ENCODE measurements around the gene TRAPPC13. TPM values are rescaled to one million over a fixed set of nuclear protein-coding genes. Genes with fewer than 3 reads are reported as not detected.
A peak's percentile ranks its signal among the peaks of the same experiment; 100 is the strongest.
"Not testable (repeated sequence)": the region's sequence is repeated elsewhere in the genome, so short reads cannot be mapped to it uniquely, and the experiment has no call there.

The TRAPPC13 gene
- total and polyA plus RNA-seq, 5 donors from 2014 or later: 15.5 to 20.5 (median 19.8) TPM

GRCh38 chr5:65621961-65622360 lies 2.9 kb upstream of the TRAPPC13 start:
- DNase-seq; H3K27ac ChIP-seq (ENCODE audit: insufficient read depth, low read length, poor library complexity, severe bottlenecking); H3K27me3 ChIP-seq (ENCODE audit: control insufficient read depth, insufficient read depth, low read length); H3K36me3 Mint-ChIP-seq; H3K27ac Mint-ChIP-seq; ATAC-seq (ENCODE audit: low read depth in 2 of 2); H3K4me3 ChIP-seq (ENCODE audit: low read depth, low read length); H3K36me3 ChIP-seq (ENCODE audit: control insufficient read depth, insufficient read depth, low read length); H3K9me3 ChIP-seq (ENCODE audit: control insufficient read depth in 2 of 2, low read length in 2 of 2); H3K9me3 Mint-ChIP-seq: not testable (repeated sequence)
- peak overlapping the region in 3 of 4 donors; percentile 96 to 100 (median 99) for H3K4me3 Mint-ChIP-seq
- H3K4me1 Mint-ChIP-seq: peaks cover 33 to 64% (median 44%) of the 10 kb centered on the region in 4 donors
- peaks cover 15% of the 10 kb centered on the region for H3K27me3 Mint-ChIP-seq
- peaks cover 40% of the 10 kb centered on the region for H3K4me1 ChIP-seq (ENCODE audit: control insufficient read depth, insufficient read depth, low read length, poor library complexity, severe bottlenecking)

GRCh38 chr5:65623482-65623881 lies 1.3 kb upstream of the TRAPPC13 start:
- Mint-ChIP-seq H3K4me3 (peak overlapping the region; percentile 96 to 100 (median 99)), H3K4me1 (peaks cover 40 to 64% (median 49%) of the 10 kb centered on the region in 4 donors), H3K27ac (peak overlapping the region; percentile 97 to 100 (median 98)), H3K27me3 (peaks cover 15% of the 10 kb centered on the region), H3K9me3 (peaks cover 0 to 3% (median 0%) of the 10 kb centered on the region in 7 donors), H3K36me3 (peaks cover 3% of the 10 kb centered on the region)
- Histone ChIP-seq H3K27me3 (ENCODE audit: control insufficient read depth, insufficient read depth, low read length) (no peaks in the 10 kb centered on the region), H3K4me1 (ENCODE audit: control insufficient read depth, insufficient read depth, low read length, poor library complexity, severe bottlenecking) (peaks cover 40% of the 10 kb centered on the region), H3K36me3 (ENCODE audit: control insufficient read depth, insufficient read depth, low read length) (no peaks in the 10 kb centered on the region), H3K4me3 (ENCODE audit: low read depth, low read length) (peak overlapping the region; percentile 99), H3K9me3 (ENCODE audit: control insufficient read depth in 2 of 2, low read length in 2 of 2) (no peaks in the 10 kb centered on the region), H3K27ac (ENCODE audit: insufficient read depth, low read length, poor library complexity, severe bottlenecking) (peak overlapping the region; percentile 93)
- DNase-seq: peak in 2 of 3 donors; percentile 2 to 12
- no peak for ATAC-seq (ENCODE audit: low read depth in 2 of 2)

GRCh38 chr5:65624025-65624570 lies 729 bp upstream of the TRAPPC13 start, which contains the start of gene TRIM23:
TRIM23 (minus strand) TSS chr5:65624333; CDS start chr5:65624274, 59 bp downstream.
- H3K27me3 ChIP-seq (ENCODE audit: control insufficient read depth, insufficient read depth, low read length): no peaks in the 10 kb centered on the region
- peak within 1 kb of the TSS; percentile 99 for H3K4me3 ChIP-seq (ENCODE audit: low read depth, low read length)
- ATAC-seq (ENCODE audit: low read depth in 2 of 2): peak; percentile 94 to 95
- H3K27me3 Mint-ChIP-seq: peaks cover 15% of the 10 kb centered on the region
- H3K36me3 Mint-ChIP-seq: peaks cover 3% of the 10 kb centered on the region
- DNase-seq: peak; percentile 88 to 96 (median 95)
- peaks cover 35 to 58% (median 47%) of the 10 kb centered on the region in 4 donors for H3K4me1 Mint-ChIP-seq
- H3K36me3 ChIP-seq (ENCODE audit: control insufficient read depth, insufficient read depth, low read length): peaks cover 2% of the 10 kb centered on the region
- H3K4me3 Mint-ChIP-seq: peak within 1 kb of the TSS; percentile 96 to 100 (median 99)
- peaks cover 0 to 3% (median 0%) of the 10 kb centered on the region in 7 donors for H3K9me3 Mint-ChIP-seq
- peaks cover 38% of the 10 kb centered on the region for H3K4me1 ChIP-seq (ENCODE audit: control insufficient read depth, insufficient read depth, low read length, poor library complexity, severe bottlenecking)
- H3K27ac Mint-ChIP-seq: peak within 1 kb of the TSS; percentile 97 to 100 (median 98)
- peak within 1 kb of the TSS; percentile 93 for H3K27ac ChIP-seq (ENCODE audit: insufficient read depth, low read length, poor library complexity, severe bottlenecking)
- H3K9me3 ChIP-seq (ENCODE audit: control insufficient read depth in 2 of 2, low read length in 2 of 2): no peaks in the 10 kb centered on the region

- Mint-ChIP-seq H3K27ac (peak overlapping the region; percentile 74 to 100 (median 97)), H3K36me3 (peaks cover 8% of the 10 kb centered on the region)
- no peak for DNase-seq
Observed at GRCh38 chr5:65625743-65626142, 916 bp downstream of the TRAPPC13 start.

GRCh38 chr5:65630981-65631380 lies 6.2 kb downstream of the TRAPPC13 start:
- ATAC-seq (ENCODE audit: low read depth in 2 of 2) (no peak), DNase-seq (no peak)
- Mint-ChIP-seq H3K9me3 (no peaks in the 10 kb centered on the region), H3K4me1 (peaks cover 13 to 34% (median 25%) of the 10 kb centered on the region in 4 donors), H3K4me3 (no peak overlapping the region), H3K27me3 (no peaks in the 10 kb centered on the region), H3K27ac (no peak overlapping the region), H3K36me3 (peaks cover 11% of the 10 kb centered on the region)
- Histone ChIP-seq H3K4me1 (ENCODE audit: control insufficient read depth, insufficient read depth, low read length, poor library complexity, severe bottlenecking) (peaks cover 2% of the 10 kb centered on the region), H3K9me3 (ENCODE audit: control insufficient read depth in 2 of 2, low read length in 2 of 2) (no peaks in the 10 kb centered on the region), H3K4me3 (ENCODE audit: low read depth, low read length) (no peak overlapping the region), H3K27me3 (ENCODE audit: control insufficient read depth, insufficient read depth, low read length) (no peaks in the 10 kb centered on the region), H3K36me3 (ENCODE audit: control insufficient read depth, insufficient read depth, low read length) (peaks cover 15% of the 10 kb centered on the region), H3K27ac (ENCODE audit: insufficient read depth, low read length, poor library complexity, severe bottlenecking) (no peak overlapping the region)

More at GRCh38 chr5:65625743-65626142, 916 bp downstream of the TRAPPC13 start:
- peaks cover 13% of the 10 kb centered on the region for H3K36me3 ChIP-seq (ENCODE audit: control insufficient read depth, insufficient read depth, low read length)
- Mint-ChIP-seq H3K27me3 (peaks cover 15% of the 10 kb centered on the region), H3K4me1 (peaks cover 35 to 57% (median 47%) of the 10 kb centered on the region in 4 donors), H3K9me3 (peaks cover 0 to 3% (median 0%) of the 10 kb centered on the region in 7 donors), H3K4me3 (peak overlapping the region; percentile 76 to 100 (median 99))
- peaks cover 36% of the 10 kb centered on the region for H3K4me1 ChIP-seq (ENCODE audit: control insufficient read depth, insufficient read depth, low read length, poor library complexity, severe bottlenecking)
- H3K27ac ChIP-seq (ENCODE audit: insufficient read depth, low read length, poor library complexity, severe bottlenecking): peak overlapping the region; percentile 93
- H3K4me3 ChIP-seq (ENCODE audit: low read depth, low read length): peak overlapping the region; percentile 99
- no peaks in the 10 kb centered on the region for H3K9me3 ChIP-seq (ENCODE audit: control insufficient read depth in 2 of 2, low read length in 2 of 2)
- ATAC-seq (ENCODE audit: low read depth in 2 of 2): no peak
- no peaks in the 10 kb centered on the region for H3K27me3 ChIP-seq (ENCODE audit: control insufficient read depth, insufficient read depth, low read length)

GRCh38 chr5:65640240-65640639 lies 15.4 kb downstream of the TRAPPC13 start:
- Histone ChIP-seq H3K36me3 (ENCODE audit: control insufficient read depth, insufficient read depth, low read length) (peaks cover 39% of the 10 kb centered on the region), H3K4me1 (ENCODE audit: control insufficient read depth, insufficient read depth, low read length, poor library complexity, severe bottlenecking) (no peaks in the 10 kb centered on the region), H3K27me3 (ENCODE audit: control insufficient read depth, insufficient read depth, low read length) (no peaks in the 10 kb centered on the region), H3K9me3 (ENCODE audit: control insufficient read depth in 2 of 2, low read length in 2 of 2) (no peaks in the 10 kb centered on the region), H3K4me3 (ENCODE audit: low read depth, low read length) (no peak overlapping the region), H3K27ac (ENCODE audit: insufficient read depth, low read length, poor library complexity, severe bottlenecking) (no peak overlapping the region)
- Mint-ChIP-seq H3K27me3 (no peaks in the 10 kb centered on the region), H3K27ac (no peak overlapping the region), H3K36me3 (peaks cover 23% of the 10 kb centered on the region), H3K4me3 (no peak overlapping the region), H3K4me1 (peaks cover 0 to 4% (median 2%) of the 10 kb centered on the region in 4 donors), H3K9me3 (peaks cover 0 to 2% (median 0%) of the 10 kb centered on the region in 7 donors)
- DNase-seq (no peak), ATAC-seq (ENCODE audit: low read depth in 2 of 2) (no peak)

GRCh38 chr5:65646938-65647337 lies 22.1 kb downstream of the TRAPPC13 start:
- Histone ChIP-seq H3K27ac (ENCODE audit: insufficient read depth, low read length, poor library complexity, severe bottlenecking) (no peak overlapping the region), H3K4me1 (ENCODE audit: control insufficient read depth, insufficient read depth, low read length, poor library complexity, severe bottlenecking) (no peaks in the 10 kb centered on the region), H3K4me3 (ENCODE audit: low read depth, low read length) (no peak overlapping the region), H3K9me3 (ENCODE audit: control insufficient read depth in 2 of 2, low read length in 2 of 2) (no peaks in the 10 kb centered on the region), H3K36me3 (ENCODE audit: control insufficient read depth, insufficient read depth, low read length) (peaks cover 4% of the 10 kb centered on the region), H3K27me3 (ENCODE audit: control insufficient read depth, insufficient read depth, low read length) (no peaks in the 10 kb centered on the region)
- ATAC-seq (ENCODE audit: low read depth in 2 of 2) (no peak), DNase-seq (no peak)
- Mint-ChIP-seq H3K4me3 (no peak overlapping the region), H3K4me1 (peaks cover 0 to 4% (median 1%) of the 10 kb centered on the region in 4 donors), H3K36me3 (peaks cover 29% of the 10 kb centered on the region), H3K27me3 (no peaks in the 10 kb centered on the region), H3K9me3 (peaks cover 0 to 2% (median 0%) of the 10 kb centered on the region in 7 donors), H3K27ac (no peak overlapping the region)

GRCh38 chr5:65647941-65648340 lies 23.1 kb downstream of the TRAPPC13 start:
- no peak overlapping the region for H3K27ac ChIP-seq (ENCODE audit: insufficient read depth, low read length, poor library complexity, severe bottlenecking)
- H3K4me1 ChIP-seq (ENCODE audit: control insufficient read depth, insufficient read depth, low read length, poor library complexity, severe bottlenecking): no peaks in the 10 kb centered on the region
- H3K27me3 ChIP-seq (ENCODE audit: control insufficient read depth, insufficient read depth, low read length): no peaks in the 10 kb centered on the region
- peaks cover 26% of the 10 kb centered on the region for H3K36me3 Mint-ChIP-seq
- H3K27me3 Mint-ChIP-seq: no peaks in the 10 kb centered on the region
- DNase-seq (no peak), ATAC-seq (ENCODE audit: low read depth in 2 of 2) (no peak)
- no peak overlapping the region for H3K4me3 ChIP-seq (ENCODE audit: low read depth, low read length)
- H3K9me3 ChIP-seq (ENCODE audit: control insufficient read depth in 2 of 2, low read length in 2 of 2): no peaks in the 10 kb centered on the region
- no peaks in the 10 kb centered on the region for H3K9me3 Mint-ChIP-seq
- H3K36me3 ChIP-seq (ENCODE audit: control insufficient read depth, insufficient read depth, low read length): peaks cover 6% of the 10 kb centered on the region
- H3K4me3 Mint-ChIP-seq: no peak overlapping the region
- H3K4me1 Mint-ChIP-seq: peaks cover 0 to 4% (median 1%) of the 10 kb centered on the region in 4 donors
- H3K27ac Mint-ChIP-seq: no peak overlapping the region

Measured in CD4-positive, CD25-positive, alpha-beta regulatory T cell (primary cell).